HepG2 (cell line): ENCODE results near the gene HSD11B1. TPM values are rescaled to one million over a fixed set of nuclear protein-coding genes. Genes with fewer than 3 reads are reported as not detected.

ENCODE experiments used
- ATAC-seq: fragments of 200-7000 bp; cut with Tn5 transposase; 3 replicates; pipeline ENCODE4 v1.9.1; 2020; ENCODE audit warnings: mild to moderate bottlenecking, moderate library complexity
- BruUV-seq: library from RNA; stranded (reverse); fragments of 400-500 nt; replicated peaks from 2 replicates; lab custom pipeline; 2021; lab: Mats Ljungman, UMichigan
- CTCF ChIA-PET: fragments of 300-600 bp; formaldehyde crosslinking; extraction: SDS; loops from one replicate; lab custom pipeline; 2021; ENCODE audit warnings: low total read pairs, inconsistent platforms, low intra/inter-chr PET ratio; lab: Yijun Ruan, JAX
- POLR2A ChIA-PET: fragments of 350-600 bp; sonication (Branson Sonifier 250); formaldehyde crosslinking; loops from one replicate; lab custom pipeline; 2020; ENCODE audit warnings: antibody characterized with exemption, inconsistent platforms; lab: Yijun Ruan, JAX
- DNase-seq: peaks from one replicate; pipeline ENCODE4 v3.0.0-alpha.2; 2015; ENCODE audit warnings: low spot score
- FAIRE-seq: peaks from 3 replicates; lab custom pipeline; 2011; peaks lifted over from hg19 to GRCh38; lab: Jason Lieb, UNC
- H2AFZ ChIP-seq: one replicate; pipeline ENCODE4 v1.6.1; 2011; ENCODE audit warnings: low read length, inconsistent platforms
- H3K27ac ChIP-seq: fragments of 300-600 bp; 3 replicates; pipeline ENCODE4 v1.8.0; 2011; ENCODE audit warnings: mixed run types, mild to moderate bottlenecking, mixed read lengths, low read length, inconsistent platforms; ENCODE audit not compliant: insufficient read depth; ENCODE audit errors: extremely low read length
- H3K27me3 ChIP-seq, 2 experiments: fragments of 200-600 bp in 1 of 2; 2 replicates in 1 of 2; 3 replicates in 1 of 2; pipeline versions ENCODE4 v1.6.0 to v1.8.0; 2011; ENCODE audit warnings: low read length in 2 of 2, mild to moderate bottlenecking in 2 of 2, moderate library complexity in 2 of 2, inconsistent platforms in 1 of 2; ENCODE audit not compliant: insufficient read depth in 2 of 2, control insufficient read depth in 1 of 2
- H3K36me3 ChIP-seq, 2 experiments: fragments of 200-600 bp in 1 of 2; replicated peaks in 1 of 2; 2 replicates in 1 of 2; 3 replicates in 1 of 2; pipeline versions ENCODE4 v1.5.1 to v1.8.0; 2011; ENCODE audit warnings: low read length in 2 of 2, inconsistent platforms in 1 of 2; ENCODE audit not compliant: insufficient read depth in 2 of 2, control insufficient read depth in 1 of 2
- H3K4me1 ChIP-seq: 2 replicates; pipeline ENCODE4 v1.5.1; 2012; ENCODE audit warnings: low read length, inconsistent platforms; ENCODE audit not compliant: insufficient read depth
- H3K4me2 ChIP-seq: 2 replicates; pipeline ENCODE4 v1.6.0; 2011; ENCODE audit warnings: low read depth, low read length, inconsistent platforms
- H3K4me3 ChIP-seq, 3 experiments: fragments of 200-600 bp in 1 of 3; sonication (generic), shearing (Covaris generic) in 1 of 3; replicated peaks in 1 of 3; 2 replicates each; pipeline ENCODE4 v1.5.1; 2011 to 2016; ENCODE audit warnings: low read length in 3 of 3, inconsistent platforms in 2 of 3, low read depth in 2 of 3, mild to moderate bottlenecking in 2 of 3, control low read depth in 1 of 3, mixed read lengths in 1 of 3; ENCODE audit not compliant: insufficient read depth in 1 of 3
- H3K79me2 ChIP-seq: one replicate; pipeline ENCODE4 v1.6.1; 2011; ENCODE audit warnings: low read length, inconsistent platforms; ENCODE audit not compliant: insufficient read depth
- H3K9ac ChIP-seq: 2 replicates; pipeline ENCODE4 v1.6.0; 2011; ENCODE audit warnings: mild to moderate bottlenecking, low read depth, low read length, inconsistent platforms; ENCODE audit not compliant: insufficient read depth
- H3K9me3 ChIP-seq: 2 replicates; pipeline ENCODE4 v1.5.1; 2012; ENCODE audit warnings: mild to moderate bottlenecking, low read length
- H4K20me1 ChIP-seq: 2 replicates; pipeline ENCODE4 v1.6.0; 2011; ENCODE audit warnings: inconsistent platforms, mild to moderate bottlenecking, low read length, moderate library complexity; ENCODE audit not compliant: insufficient read depth
- ATF1 ChIP-seq: IDR thresholded peaks from 2 replicates; pipeline ENCODE4 v1.6.1; 2016; ENCODE audit warnings: mild to moderate bottlenecking, control low read depth
- CENPBD1 ChIP-seq: sonication (generic); formaldehyde crosslinking; IDR thresholded peaks from 2 replicates; pipeline ENCODE4 v1.8.0; 2022; ENCODE audit warnings: missing genetic modification reagents, low read depth, mild to moderate bottlenecking, borderline replicate concordance
- FOXP4 ChIP-seq: sonication (generic); formaldehyde crosslinking; IDR thresholded peaks from 2 replicates; pipeline ENCODE4 v1.4.0; 2020; ENCODE audit warnings: missing genetic modification reagents
- HMG20B ChIP-seq: conservative IDR thresholded peaks from 2 replicates; pipeline ENCODE4 v1.6.1; 2016; ENCODE audit warnings: missing genetic modification reagents, missing compliant biosample characterization
- MNT ChIP-seq: fragments of 450-650 bp; IDR thresholded peaks from 2 replicates; pipeline ENCODE4 v1.6.1; 2016
- NR2C2 ChIP-seq: sonication (generic); formaldehyde crosslinking; IDR thresholded peaks from 2 replicates; pipeline ENCODE4 v1.4.0; 2020; ENCODE audit warnings: missing genetic modification reagents, mild to moderate bottlenecking, moderate library complexity, borderline replicate concordance
- NR3C1 ChIP-seq: sonication (generic); formaldehyde crosslinking; IDR thresholded peaks from 2 replicates; pipeline ENCODE4 v1.4.0; 2020; ENCODE audit warnings: missing genetic modification reagents
- REL ChIP-seq: sonication (generic); formaldehyde crosslinking; conservative IDR thresholded peaks from 2 replicates; pipeline ENCODE4 v1.8.0; 2022; ENCODE audit warnings: mild to moderate bottlenecking, missing genetic modification reagents, moderate library complexity
- SNRNP70 ChIP-seq: fragments of 200-400 bp; formaldehyde crosslinking; IDR thresholded peaks from 2 replicates; pipeline ENCODE4 v1.6.1; 2017; ENCODE audit warnings: mild to moderate bottlenecking, low read depth, low read length, moderate library complexity
- SP2 ChIP-seq: sonication (generic); formaldehyde crosslinking; IDR thresholded peaks from 2 replicates; pipeline ENCODE4 v1.5.1; 2020; ENCODE audit warnings: mild to moderate bottlenecking, missing genetic modification reagents
- ZNF256 ChIP-seq: sonication (generic); formaldehyde crosslinking; conservative IDR thresholded peaks from 2 replicates; pipeline ENCODE4 v1.4.0; 2020; ENCODE audit warnings: missing genetic modification reagents
- ZNF562 ChIP-seq: sonication (generic); formaldehyde crosslinking; IDR thresholded peaks from 2 replicates; pipeline ENCODE4 v1.8.0; 2022; ENCODE audit warnings: missing genetic modification reagents, borderline replicate concordance
- ZNF570 ChIP-seq: sonication (generic); formaldehyde crosslinking; IDR thresholded peaks from 2 replicates; pipeline ENCODE4 v1.4.0; 2020; ENCODE audit warnings: mild to moderate bottlenecking, missing genetic modification reagents, borderline replicate concordance
- ZNF7 ChIP-seq: IDR thresholded peaks from 2 replicates; pipeline ENCODE4 v1.6.1; 2016; ENCODE audit warnings: missing biosample characterization, missing genetic modification reagents
- ZNF713 ChIP-seq: sonication (generic); formaldehyde crosslinking; IDR thresholded peaks from 2 replicates; pipeline ENCODE4 v1.4.0; 2020; ENCODE audit warnings: mild to moderate bottlenecking, missing genetic modification reagents
- WGBS: methylation state at CpG from one replicate; pipeline ENCODE4 v1.1.6; 2017; ENCODE audit warnings: low lambda C conversion rate; 5-methylcytosine and 5-hydroxymethylcytosine counted together
- in situ Hi-C: cut with HindIII; loops from 2 replicates; pipeline ENCODE4 v1.10.0; 2017; ENCODE audit warnings: low pct_unique_long_range_greater_than_20kb; ENCODE audit not compliant: extremely low pct_ligation_motif_present
- intact Hi-C: fragments of 100-400 bp; cut with micrococcal nuclease; formaldehyde crosslinking; loops from one replicate; pipeline ENCODE4 v1.10.0; 2022; ENCODE audit not compliant: unreplicated experiment
- polyA plus RNA-seq, 8 experiments: library from polyadenylated mRNA; depleted of rRNA in 3 of 8; stranded (reverse) in 7 of 8; unstranded in 1 of 8; fragments of >200 nt; fragmentation: Illumina TruSeq in 4 of 8; extraction: Trizol in 4 of 8; gene quantifications; 2 replicates each; pipeline versions ENCODE4 v1.2.1 to v1.2.3, GENCODE V29; 2011 to 2016; ENCODE audit warnings: low read depth in 4 of 8, missing spikeins in 1 of 8, mixed read lengths in 1 of 8; ENCODE audit not compliant: insufficient read depth in 1 of 8
- total RNA-seq, 5 experiments: library from RNA; depleted of rRNA; stranded (reverse); fragments of >200 nt; fragmentation: Illumina TruSeq; extraction: Trizol; gene quantifications; 2 replicates each; pipeline ENCODE4 v1.2.3, GENCODE V29; 2016; ENCODE audit warnings: low read depth in 1 of 5

Gene HSD11B1
- total and polyA plus RNA-seq, 2 of the 13 experiments (the other 11 are each of a cell fraction or from before 2014, with no cell fraction given), result not detected

GRCh38 chr1:209728466-209728865, 23.8 kb downstream of the HSD11B1 start (continued):
- TF ChIP-seq SP2 (CRISPR knock-in tag) (no peak), REL (CRISPR knock-in tag) (no peak), NR2C2 (CRISPR knock-in tag) (no peak), HMG20B (no peak), ATF1 (CRISPR knock-in tag) (no peak), FOXP4 (CRISPR knock-in tag) (no peak), SNRNP70 (no peak), ZNF256 (no peak)
- TF ChIP-seq, all 625 proteins: peak for 0

- no peaks in the 10 kb centered on the region for H3K9me3 ChIP-seq
- ATAC-seq, result no peak
- no peak overlapping the region for H2AFZ ChIP-seq
- no peaks in the 10 kb centered on the region for H3K4me1 ChIP-seq
- H3K4me2 ChIP-seq, result no peak overlapping the region
- BruUV-seq, result no TSS peak
- no peak for DNase-seq
- POLR2A ChIA-PET, result no interaction called here
- H3K27me3 ChIP-seq, result no peaks in the 10 kb centered on the region; a peak in 1 of 5 replicates
- 0% methylated on average over 1 of the region's 1 CpG for WGBS
- no peak overlapping the region for H3K4me3 ChIP-seq
- FAIRE-seq, result no peak
- no peak overlapping the region for H3K9ac ChIP-seq
- no peaks in the 10 kb centered on the region for H3K79me2 ChIP-seq
- H4K20me1 ChIP-seq, result no peaks in the 10 kb centered on the region
- H3K36me3 ChIP-seq, result no peaks in the 10 kb centered on the region
- in situ Hi-C loops (no loop called here), intact Hi-C loops (no loop called here)
- CTCF ChIA-PET, result no interaction called here
- H3K27ac ChIP-seq, result no peak overlapping the region
- TF ChIP-seq MNT (peak; percentile 17; the same call in 1 of the 2 replicates), ZNF7 (CRISPR knock-in tag) (no peak), ZNF713 (no peak), CENPBD1 (CRISPR knock-in tag) (no peak), ZNF570 (no peak), ZNF562 (no peak), NR3C1 (CRISPR knock-in tag) (no peak)
These were observed 24.8 kb downstream of the HSD11B1 start for GRCh38 chr1:209729436-209729835.
